Prostate gland (tissue), 2 donors: ENCODE data around the gene ANKRD12. TPM values are rescaled to one million over a fixed set of nuclear protein-coding genes. Genes with fewer than 3 reads are reported as not detected.

Experiments
- DNase-seq: peaks from one replicate; pipeline ENCODE4 v3.0.0-alpha.2; 2019; ENCODE audit warnings: low spot score
- H3K27ac ChIP-seq, 2 donors: fragments of 200-600 bp; sonication (generic); 2 replicates each; pipeline ENCODE4 v1.5.1; 2017 to 2019
- H3K27me3 ChIP-seq: fragments of 200-600 bp; sonication (generic); replicated peaks from 2 replicates; pipeline ENCODE4 v1.5.1; 2019; ENCODE audit not compliant: insufficient read depth
- H3K36me3 ChIP-seq, 2 donors: fragments of 200-600 bp; sonication (generic); 1 replicate in 1 of 2; 2 replicates in 1 of 2; pipeline versions ENCODE4 v1.5.1 to v1.8.1; 2017 to 2019
- H3K4me1 ChIP-seq: fragments of 200-600 bp; sonication (generic); replicated peaks from 2 replicates; pipeline ENCODE4 v1.5.1; 2019
- H3K4me3 ChIP-seq, 2 donors: fragments of 200-600 bp; sonication (generic); 2 replicates each; pipeline ENCODE4 v1.5.1; 2017 to 2019
- H3K9me3 ChIP-seq: fragments of 200-600 bp; sonication (generic); 2 replicates; pipeline ENCODE4 v1.5.1; 2017
- POLR2A ChIP-seq: fragments of 450-650 bp; IDR thresholded peaks from one replicate; pipeline ENCODE4 v1.6.1; 2016; ENCODE audit warnings: antibody characterized with exemption, mild to moderate bottlenecking
- POLR2AphosphoS5 ChIP-seq: sonication (generic); formaldehyde crosslinking; IDR thresholded peaks from one replicate; pipeline ENCODE4 v1.6.1; 2017; ENCODE audit warnings: antibody characterized with exemption
- WGBS: methylation state at CpG from one replicate; pipeline ENCODE4 v1.1.5; 2018; 5-methylcytosine and 5-hydroxymethylcytosine counted together
- intact Hi-C: fragments of 100-400 bp; cut with DNase I; formaldehyde crosslinking; loops from one replicate; pipeline ENCODE4 v1.14.2; 2022
- total RNA-seq, 2 donors: library from RNA; depleted of rRNA; stranded (reverse); fragments of >200 nt; gene quantifications; one replicate each; pipeline ENCODE4 v1.1.0, GENCODE V29; 2016
- TF ChIP-seq, protein P1 (sequence below), 4 experiments: fragments of 200-600 bp in 2 of 4; fragments of 450-650 bp in 2 of 4; sonication (generic) in 2 of 4; IDR thresholded peaks; 1 replicate in 3 of 4; 2 replicates in 1 of 4; pipeline ENCODE4 v1.5.1; 2016 to 2019; ENCODE audit warnings: antibody characterized with exemption in 4 of 4, mild to moderate bottlenecking in 2 of 4, moderate library complexity in 2 of 4

ANKRD12 gene
- total RNA-seq, 2 donors from 2014 or later: 38.7 to 50.1 TPM

DNA sequence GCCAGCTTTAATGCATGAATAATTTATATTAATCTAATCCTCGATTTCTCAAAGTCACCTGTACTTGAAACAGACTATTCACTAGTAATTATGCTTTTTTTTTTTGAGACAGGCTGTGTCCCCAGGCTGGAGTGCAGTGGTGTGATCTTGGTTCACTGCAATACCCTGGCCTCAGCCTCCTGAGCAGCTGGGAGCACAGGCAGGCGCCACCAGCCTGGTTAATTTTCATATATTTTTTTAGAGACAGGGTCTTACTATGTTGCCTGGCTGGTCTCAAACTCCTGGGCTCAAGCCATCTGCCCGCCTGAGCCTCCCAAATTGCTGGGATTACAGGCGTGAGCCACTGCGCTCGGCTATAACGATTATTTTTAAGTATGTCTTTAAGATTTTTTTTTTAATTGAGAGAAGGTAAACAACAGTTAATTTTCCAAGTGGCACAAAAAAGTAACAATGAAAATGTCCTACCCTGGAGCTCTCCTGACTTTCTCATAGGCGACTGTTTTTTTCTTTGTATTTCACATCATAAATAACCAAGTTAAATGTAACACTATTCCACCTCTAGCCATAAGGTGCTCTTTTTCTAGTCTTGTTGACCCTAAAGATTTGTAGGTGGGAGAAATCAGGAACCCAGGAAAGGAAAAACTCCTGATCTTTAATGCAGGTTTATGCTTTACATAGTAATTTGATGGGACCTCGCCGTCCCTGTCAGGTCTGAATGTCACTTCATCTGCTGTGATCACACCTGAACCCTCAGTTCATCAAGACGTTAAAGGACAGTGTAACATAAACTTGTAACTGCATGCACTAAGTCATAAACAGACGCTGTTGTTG, 1.3 kb upstream of the ANKRD12 start:
- H3K27ac ChIP-seq: peak overlapping the region; percentile 99 to 100
- DNase-seq: no peak
- TF ChIP-seq, protein P1, sequence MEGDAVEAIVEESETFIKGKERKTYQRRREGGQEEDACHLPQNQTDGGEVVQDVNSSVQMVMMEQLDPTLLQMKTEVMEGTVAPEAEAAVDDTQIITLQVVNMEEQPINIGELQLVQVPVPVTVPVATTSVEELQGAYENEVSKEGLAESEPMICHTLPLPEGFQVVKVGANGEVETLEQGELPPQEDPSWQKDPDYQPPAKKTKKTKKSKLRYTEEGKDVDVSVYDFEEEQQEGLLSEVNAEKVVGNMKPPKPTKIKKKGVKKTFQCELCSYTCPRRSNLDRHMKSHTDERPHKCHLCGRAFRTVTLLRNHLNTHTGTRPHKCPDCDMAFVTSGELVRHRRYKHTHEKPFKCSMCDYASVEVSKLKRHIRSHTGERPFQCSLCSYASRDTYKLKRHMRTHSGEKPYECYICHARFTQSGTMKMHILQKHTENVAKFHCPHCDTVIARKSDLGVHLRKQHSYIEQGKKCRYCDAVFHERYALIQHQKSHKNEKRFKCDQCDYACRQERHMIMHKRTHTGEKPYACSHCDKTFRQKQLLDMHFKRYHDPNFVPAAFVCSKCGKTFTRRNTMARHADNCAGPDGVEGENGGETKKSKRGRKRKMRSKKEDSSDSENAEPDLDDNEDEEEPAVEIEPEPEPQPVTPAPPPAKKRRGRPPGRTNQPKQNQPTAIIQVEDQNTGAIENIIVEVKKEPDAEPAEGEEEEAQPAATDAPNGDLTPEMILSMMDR (IDR thresholded peaks at IDR 0.05): no peak
- TF ChIP-seq POLR2AphosphoS5 (no peak), POLR2A (no peak)
- H3K9me3 ChIP-seq: no peaks in the 10 kb centered on the region
- no peaks in the 10 kb centered on the region for H3K27me3 ChIP-seq
- H3K4me1 ChIP-seq: peaks cover 9% of the 10 kb centered on the region
- H3K4me3 ChIP-seq: peak overlapping the region; percentile 76 to 80
- intact Hi-C loops: loop anchor here (5.0 to 10.0 kb wide), 3 partner anchors 200 to 430 kb away; partner anchors contain the start of genes MTCL1, RALBP1 and TWSG1
- H3K36me3 ChIP-seq: no peaks in the 10 kb centered on the region
- WGBS: 40% methylated on average over 12 of the region's 12 CpGs

- no peak for DNase-seq
- WGBS: 0% methylated on average over 9 of the region's 33 CpGs
Measured at GRCh38 chr18:9135912-9136314, 668 bp upstream of the ANKRD12 start.

GRCh38 chr18:9137168-9138066, 836 bp downstream of the ANKRD12 start:
- DNase-seq: peak; percentile 52
- Histone ChIP-seq H3K4me3 (peak overlapping the region; percentile 76 to 80), H3K27ac (peak overlapping the region; percentile 99 to 100), H3K9me3 (no peaks in the 10 kb centered on the region), H3K4me1 (peaks cover 9% of the 10 kb centered on the region), H3K27me3 (no peaks in the 10 kb centered on the region), H3K36me3 (no peaks in the 10 kb centered on the region)
- TF ChIP-seq POLR2AphosphoS5 (peak; percentile 20), POLR2A (peak; percentile 29)
- TF ChIP-seq, protein P1 (IDR thresholded peaks at IDR 0.05): no peak
- WGBS: under 1% methylated on average over 27 of the region's 95 CpGs
- intact Hi-C loops: loop anchor here (1.0 to 10.0 kb wide), 4 partner anchors 35 to 433 kb away; partner anchors contain the start of genes MTCL1, NDUFV2, RALBP1 and TWSG1

More at GRCh38 chr18:9135912-9136314, 668 bp upstream of the ANKRD12 start:
- Histone ChIP-seq H3K27me3 (no peaks in the 10 kb centered on the region), H3K4me1 (peaks cover 9% of the 10 kb centered on the region), H3K36me3 (no peaks in the 10 kb centered on the region), H3K27ac (peak overlapping the region; percentile 99 to 100), H3K4me3 (peak overlapping the region; percentile 76 to 80), H3K9me3 (no peaks in the 10 kb centered on the region)
- intact Hi-C loops: loop anchor here (5.0 to 10.0 kb wide), 3 partner anchors 199 to 431 kb away; partner anchors contain the start of genes MTCL1, RALBP1 and TWSG1
- TF ChIP-seq, protein P1 (IDR thresholded peaks at IDR 0.05): no peak
- no peak for TF ChIP-seq POLR2AphosphoS5
- no peak for TF ChIP-seq POLR2A

DNA sequence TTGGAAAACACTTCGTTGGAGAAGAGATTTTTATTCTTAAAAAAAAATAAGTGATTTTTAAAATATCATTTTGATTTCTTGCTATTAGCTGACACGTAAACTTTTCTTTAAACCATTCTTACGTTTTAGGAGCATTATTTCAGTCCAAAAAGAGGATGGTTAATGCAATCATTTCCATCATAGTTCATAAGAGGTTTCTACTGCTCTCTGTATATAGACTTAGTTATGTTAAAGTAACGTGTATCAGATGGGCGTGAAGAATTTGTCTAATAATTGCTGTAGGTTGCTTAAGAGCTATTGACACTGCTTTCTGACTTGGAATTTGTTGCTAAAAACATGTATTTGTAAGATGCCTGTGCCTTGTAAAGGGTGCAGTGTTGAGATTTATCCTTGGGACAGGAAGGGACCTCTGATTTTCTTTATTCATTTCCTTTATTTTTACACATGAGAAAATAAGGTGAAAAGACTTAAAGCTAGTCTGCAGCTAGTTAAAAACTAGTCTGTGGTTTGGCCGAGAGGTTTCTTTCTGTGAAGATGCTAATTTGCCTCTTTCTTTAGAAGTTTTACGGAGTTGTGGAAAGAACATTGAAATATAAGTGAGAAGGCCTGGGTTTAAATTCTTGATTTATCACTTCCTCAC, 2.9 kb downstream of the ANKRD12 start:
- no peak for DNase-seq
- Histone ChIP-seq H3K27me3 (no peaks in the 10 kb centered on the region), H3K9me3 (no peaks in the 10 kb centered on the region), H3K36me3 (no peaks in the 10 kb centered on the region), H3K4me3 (no peak overlapping the region), H3K27ac (peak overlapping the region; percentile 1 to 100), H3K4me1 (peaks cover 9% of the 10 kb centered on the region)
- WGBS: 59% methylated on average over 7 of the region's 7 CpGs
- intact Hi-C loops: loop anchor here (5.0 to 10.0 kb wide), 4 partner anchors 195 to 435 kb away; partner anchors contain the start of genes MTCL1, RALBP1 and TWSG1
- TF ChIP-seq POLR2A (no peak), POLR2AphosphoS5 (no peak)
- TF ChIP-seq, protein P1 (IDR thresholded peaks at IDR 0.05): no peak
